Fibroblast of skin of abdomen (primary cell): Measurements from ENCODE around the gene ITIH1.

Experiments used
- DNase-seq: peaks from one replicate; pipeline ENCODE4 v3.0.0-alpha.2; 2013

Gene ITIH1

DNA sequence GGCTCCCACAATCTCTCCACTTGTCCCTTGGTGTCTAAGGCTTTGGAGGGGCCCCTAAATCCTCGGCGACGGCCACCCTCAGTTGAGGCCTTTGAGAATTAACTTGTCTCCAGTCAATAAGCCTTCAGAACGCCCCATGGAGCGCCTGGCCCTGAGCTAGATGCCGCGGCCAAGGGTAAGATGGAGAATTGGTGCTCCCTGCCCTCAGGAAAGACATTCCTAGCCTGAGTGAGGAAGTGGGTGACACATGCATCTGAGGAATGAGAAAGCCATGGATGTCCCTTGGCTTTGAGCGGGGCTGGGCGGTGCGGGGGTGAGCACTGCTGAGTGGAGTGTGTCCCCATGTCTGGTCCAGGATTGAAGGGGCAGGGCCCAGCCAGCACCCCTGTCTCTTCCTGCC is 39.8 kb downstream of the ITIH1 start:
- no peak for DNase-seq

DNA sequence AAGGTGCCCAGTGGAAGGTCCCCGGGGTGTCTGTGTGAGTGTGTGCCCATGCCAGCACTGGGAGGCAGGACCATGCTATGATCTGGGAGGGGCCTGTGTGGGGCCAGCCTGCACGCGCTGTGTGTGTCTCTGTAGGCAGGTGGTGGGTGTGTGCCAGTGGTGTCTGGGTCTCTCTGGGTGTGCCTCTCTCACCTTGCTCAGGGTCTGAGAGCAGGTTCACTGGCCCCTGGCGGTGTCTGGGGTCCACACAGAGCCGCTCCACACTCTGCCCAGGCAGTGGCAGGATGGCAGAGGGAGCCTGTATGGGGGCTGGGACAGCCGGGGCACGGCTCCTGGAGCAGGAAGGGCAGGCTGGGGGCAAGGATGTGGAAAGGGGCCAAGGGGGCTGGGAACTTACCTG is 40.5 kb downstream of the ITIH1 start:
- no peak for DNase-seq

- DNase-seq, result no peak
These were observed 42.5 kb downstream of the ITIH1 start for GRCh38 chr3:52819936-52820335.

DNA sequence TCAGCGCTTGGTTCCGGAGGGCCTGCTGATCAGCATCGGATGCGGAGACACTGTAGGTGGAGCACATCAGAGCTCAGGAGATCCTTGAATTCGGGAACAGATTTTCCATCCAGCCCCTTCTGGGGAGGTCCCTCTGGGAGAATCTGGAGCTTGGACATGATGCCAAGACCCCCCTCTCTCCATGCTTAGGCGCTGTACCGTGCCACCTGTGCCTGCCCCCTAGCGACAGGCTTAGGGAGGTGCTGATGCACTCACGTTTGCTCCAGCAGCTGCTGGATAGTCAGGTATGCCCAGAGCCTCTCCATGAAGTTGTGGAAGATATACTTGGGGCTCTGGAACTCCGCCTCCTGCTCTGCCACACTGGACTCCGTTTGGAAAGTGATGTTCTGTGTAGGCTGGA is 43.3 kb downstream of the ITIH1 start:
- DNase-seq, result no peak

DNA sequence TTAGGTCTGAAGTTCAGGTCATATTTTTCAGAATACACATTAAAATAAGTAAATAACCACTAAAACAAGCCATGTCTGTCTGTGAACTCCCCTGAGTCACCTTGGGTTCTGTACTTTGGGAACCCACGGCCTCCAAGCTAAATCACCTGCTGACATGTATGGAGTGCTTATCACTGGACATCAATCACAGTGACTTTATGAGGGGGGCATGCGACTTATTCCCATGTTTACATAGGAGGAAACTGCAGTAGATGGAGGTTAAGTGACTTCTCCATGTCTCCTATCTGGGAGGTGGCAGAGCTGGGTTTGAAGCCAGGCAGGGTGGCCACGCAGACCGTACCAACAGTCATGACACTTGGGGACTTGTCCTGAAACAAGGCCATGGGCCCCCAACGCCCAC is 45.0 kb downstream of the ITIH1 start:
- no peak for DNase-seq

GRCh38 chr3:52824037-52824436 is 46.6 kb downstream of the ITIH1 start:
- DNase-seq, result no peak

- DNase-seq, result peak; percentile 13
These were observed 50.0 kb downstream of the ITIH1 start for GRCh38 chr3:52827441-52827840.

DNA sequence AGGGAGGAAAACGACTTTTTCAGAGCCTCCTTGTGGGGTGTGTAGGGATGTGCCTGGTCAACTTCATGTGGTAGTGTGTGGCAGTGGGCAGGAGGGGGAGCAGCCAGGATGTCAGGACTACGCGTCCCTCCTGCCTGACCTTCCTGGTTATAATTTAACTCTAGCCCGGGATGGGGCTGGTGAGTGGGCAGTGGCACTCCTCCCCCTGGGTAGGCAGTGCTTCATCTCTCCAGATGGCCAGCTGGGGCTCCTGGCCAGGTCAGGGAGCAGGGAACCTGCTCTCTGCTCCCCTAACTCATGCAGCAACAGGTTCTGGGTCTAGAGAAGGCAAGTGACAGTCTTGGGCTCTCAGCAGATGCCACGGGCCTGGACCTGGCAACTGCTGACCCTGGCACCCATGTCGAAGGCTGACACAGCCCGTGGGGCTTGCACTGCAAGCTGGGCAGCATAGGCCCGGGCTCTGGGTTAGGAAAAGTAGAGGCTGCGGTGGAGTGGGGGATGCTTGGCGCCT is 50.5 kb downstream of the ITIH1 start:
- no peak for DNase-seq

- DNase-seq, result no peak
These were observed 52.1 kb downstream of the ITIH1 start for GRCh38 chr3:52829482-52829881.

- no peak for DNase-seq
These were observed 52.6 kb downstream of the ITIH1 start for GRCh38 chr3:52829906-52830463.

DNA sequence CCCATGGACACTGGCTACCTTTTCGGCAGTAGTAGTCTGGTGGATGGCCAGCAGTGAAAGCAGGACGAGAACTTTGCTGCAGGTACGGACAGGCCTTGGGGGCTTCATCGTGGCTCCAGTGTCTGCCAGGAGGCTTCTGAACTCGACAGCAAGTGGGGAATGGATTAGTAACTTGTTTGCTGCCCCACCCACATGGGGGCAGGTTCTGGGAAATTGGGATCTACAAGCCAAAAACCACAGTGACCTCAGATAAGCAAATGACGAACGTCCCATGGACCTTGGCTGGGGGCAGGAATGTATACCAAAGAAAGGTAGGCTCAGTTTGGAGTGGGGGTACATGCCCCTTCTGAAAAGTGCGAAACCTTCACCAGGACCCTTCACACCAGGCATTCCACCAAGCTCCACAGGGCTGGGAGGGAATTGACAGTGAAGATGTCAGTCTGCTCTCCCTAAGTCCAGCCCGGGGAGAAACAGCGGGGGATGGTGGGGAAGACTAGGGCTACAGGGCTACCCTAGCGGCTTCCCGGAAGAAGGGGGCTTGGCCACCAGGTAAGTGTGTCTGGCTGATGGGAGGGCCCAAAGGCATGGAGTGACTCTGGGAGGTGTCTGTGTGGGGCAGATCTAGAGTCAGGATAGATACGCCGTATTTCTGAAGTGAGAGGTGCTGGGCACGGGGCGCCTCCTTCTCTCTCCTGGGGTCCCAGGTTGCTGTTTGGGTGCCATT is 53.3 kb downstream of the ITIH1 start, which contains the start of gene ITIH4:
TSS of gene ITIH4 (minus strand) at position 138 of the 724 bp plus-strand sequence. CDS start at position 108, 30 bp downstream.
- DNase-seq, result no peak

DNA sequence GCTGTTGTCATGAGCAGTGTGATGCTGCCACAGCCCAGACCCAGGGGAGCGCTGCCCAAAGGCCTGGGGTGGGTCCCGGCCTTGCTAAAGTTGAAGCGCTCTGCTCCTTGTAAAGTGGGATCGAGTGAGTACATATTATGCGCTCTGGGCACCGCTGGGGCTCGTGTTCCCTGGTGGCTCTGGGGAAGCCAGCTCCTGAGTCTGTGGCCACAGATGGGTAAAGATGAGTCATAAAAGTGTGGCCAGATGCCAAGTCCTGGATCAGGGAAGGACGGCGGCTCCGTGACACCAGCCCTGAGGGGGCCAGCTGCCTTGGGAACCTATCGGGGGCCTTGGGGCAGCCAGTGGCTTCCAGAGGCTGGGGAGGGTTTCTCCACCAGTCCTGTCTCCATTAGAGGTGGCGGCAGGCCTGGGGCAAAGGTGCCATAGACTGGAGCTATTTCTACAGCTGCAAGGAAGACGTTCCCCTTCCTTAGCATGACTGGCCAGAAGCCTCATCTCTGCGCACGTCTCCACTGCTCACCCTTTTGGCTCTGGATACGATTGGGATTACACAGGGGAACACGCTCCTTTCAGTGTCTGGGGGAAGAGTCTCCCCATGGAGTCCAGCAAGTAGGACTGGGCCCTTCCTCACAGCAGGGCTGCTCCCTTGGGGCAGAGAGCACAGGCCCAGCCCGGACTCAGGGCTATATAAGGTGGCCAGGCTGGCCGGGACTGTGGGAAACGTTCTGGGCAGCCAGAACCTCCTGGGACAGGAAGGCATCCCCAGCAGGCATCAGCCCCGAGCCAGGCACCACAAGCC is 54.3 kb downstream of the ITIH1 start:
- peak; percentile 66 for DNase-seq

DNA sequence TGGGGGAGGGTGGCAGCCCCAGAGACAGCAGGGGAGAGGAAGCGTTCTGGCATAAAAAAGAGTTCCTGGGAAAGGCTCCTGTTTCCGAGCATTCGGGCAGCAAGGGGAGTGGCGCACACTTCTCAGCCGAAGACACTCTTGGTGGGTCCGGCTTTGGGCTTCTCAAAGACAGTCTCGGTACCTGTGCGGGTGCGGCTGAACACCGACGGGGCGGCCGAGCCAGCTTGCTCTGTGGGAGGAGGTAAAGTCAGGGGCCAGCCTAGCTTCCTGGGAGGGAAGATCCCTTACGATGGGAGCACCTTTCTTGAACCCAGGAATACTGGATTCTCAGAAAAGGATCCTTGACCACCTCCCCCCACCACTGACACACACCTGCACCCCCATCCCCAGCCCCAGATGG is 55.8 kb downstream of the ITIH1 start:
- no peak for DNase-seq

DNA sequence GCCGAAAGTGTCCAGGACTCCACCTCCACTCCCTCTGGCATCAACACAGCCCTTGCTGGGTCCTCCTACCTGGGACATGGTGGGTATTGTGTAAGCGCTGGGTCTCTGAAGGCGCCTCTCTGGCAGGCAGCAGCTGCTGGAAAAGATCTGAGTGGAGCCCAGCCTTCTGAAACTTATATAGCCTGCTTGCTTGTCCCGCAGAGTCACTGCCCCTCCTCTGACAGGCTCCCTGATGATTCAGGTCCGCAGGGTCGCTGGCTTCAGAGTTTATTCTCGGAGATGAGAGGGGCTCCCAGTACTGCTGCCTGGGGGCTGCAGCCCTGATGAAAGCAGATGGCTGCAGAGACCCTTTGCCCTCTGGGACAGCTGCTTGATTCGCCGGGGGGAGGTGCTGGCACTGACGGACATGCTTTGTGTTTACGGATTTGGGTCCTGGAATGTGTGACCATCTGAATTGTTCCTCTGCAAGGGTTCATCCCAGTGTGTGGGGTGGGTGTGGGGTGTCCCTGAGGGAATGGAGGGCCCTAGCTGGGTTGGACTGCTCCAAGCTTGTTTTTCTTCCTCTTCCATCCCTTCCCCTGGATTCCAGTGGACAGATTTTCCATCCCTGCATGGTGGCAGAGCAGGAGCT is 57.6 kb downstream of the ITIH1 start, which contains the start of gene MUSTN1:
TSS of gene MUSTN1 (minus strand) at position 149 of the 631 bp plus-strand sequence. CDS start at position 78, 71 bp downstream.
- peak; percentile 21 for DNase-seq

- DNase-seq, result no peak
These were observed 58.5 kb downstream of the ITIH1 start for GRCh38 chr3:52835766-52836470.

DNA sequence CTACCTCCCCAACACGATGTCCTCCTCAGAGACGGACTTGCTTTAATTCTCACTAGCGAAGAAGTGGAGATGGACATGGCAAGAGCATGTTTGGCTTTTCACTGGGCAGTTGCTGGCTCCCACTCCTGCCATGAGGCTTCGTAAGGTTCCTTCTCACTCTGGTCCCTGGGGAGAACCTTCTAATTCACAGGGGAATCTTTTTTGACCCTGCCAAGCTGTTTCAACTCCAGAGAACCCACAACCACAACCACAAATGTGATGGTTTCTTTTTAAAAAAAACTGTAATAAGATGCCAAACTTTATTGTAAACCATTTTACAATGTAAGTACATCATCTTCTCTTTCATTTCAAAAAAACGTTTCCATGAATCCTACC is 59.1 kb downstream of the ITIH1 start:
- DNase-seq, result no peak

DNA sequence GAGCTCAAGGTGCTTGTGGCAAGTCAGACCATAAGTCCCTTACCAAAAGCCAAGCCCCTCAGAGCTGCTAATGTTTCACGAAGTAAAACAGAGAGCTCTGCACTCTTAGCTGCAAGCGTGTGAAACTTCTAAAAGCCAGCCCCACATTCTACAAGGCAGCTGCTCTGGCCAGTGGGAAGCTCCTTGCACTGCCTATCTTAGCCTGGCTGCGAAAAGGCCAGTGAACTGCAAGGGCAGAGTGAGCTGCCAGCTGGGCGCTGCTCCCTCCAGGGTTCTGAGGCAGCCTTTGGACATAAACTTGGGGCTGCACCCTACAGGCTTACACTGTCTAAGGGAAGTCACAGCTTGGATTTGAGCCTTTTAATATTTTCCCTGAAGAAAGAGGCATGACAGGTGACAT is 59.6 kb downstream of the ITIH1 start:
- DNase-seq, result no peak

- no peak for DNase-seq
These were observed 61.3 kb downstream of the ITIH1 start for GRCh38 chr3:52838561-52839267.

GRCh38 chr3:52839268-52839575 is 61.8 kb downstream of the ITIH1 start:
- no peak for DNase-seq

DNA sequence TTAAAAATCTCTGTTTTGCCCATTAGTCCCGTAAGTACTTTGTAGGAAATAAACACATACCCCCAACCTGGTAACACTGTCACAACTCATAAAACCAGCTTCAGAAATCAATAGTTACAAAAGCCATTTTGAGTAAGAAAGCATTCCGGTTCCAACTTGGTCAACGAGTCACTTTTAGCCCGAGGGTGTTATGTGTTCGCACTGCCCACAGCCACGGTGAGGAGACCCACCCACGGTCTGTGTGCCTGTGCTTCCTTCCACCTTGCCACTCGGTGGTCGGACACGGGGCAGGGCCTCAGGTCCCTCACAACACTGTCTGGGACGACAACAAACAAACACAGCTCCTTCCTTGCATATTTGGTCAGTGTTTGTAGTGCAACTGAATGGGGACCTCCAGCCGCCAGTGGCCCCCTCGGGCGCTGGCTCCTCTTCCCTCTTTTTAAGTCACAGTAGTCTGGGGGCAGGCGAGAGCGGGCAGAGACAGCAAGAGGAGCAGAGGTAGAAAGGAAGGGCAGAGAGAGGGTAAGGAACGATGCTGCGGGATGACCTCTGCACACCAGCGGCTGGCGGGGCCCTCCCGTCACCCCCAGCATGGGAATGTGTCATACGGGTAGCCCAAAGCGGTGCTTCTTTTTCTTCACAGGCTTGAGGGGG is 62.6 kb downstream of the ITIH1 start:
- DNase-seq, result no peak
